ENCODE data around the gene RCE1. TPM values are rescaled to one million over a fixed set of nuclear protein-coding genes. Genes with fewer than 3 reads are reported as not detected.
"Not testable (repeated sequence)": the region's sequence is repeated elsewhere in the genome, so short reads cannot be mapped to it uniquely, and the experiment has no call there.

Gene RCE1
- total RNA-seq: 14.1 TPM

GRCh38 chr11:66842896-66843775, at the start of gene RCE1:
TSS of gene RCE1 (plus strand) at chr11:66843441. CDS start at chr11:66843456, 15 bp downstream.
- Histone ChIP-seq H3K36me3 (ENCODE audit: control insufficient read depth in 3 of 3, insufficient read depth in 3 of 3, low read length in 3 of 3) (peaks cover 25 to 28% (median 25%) of the 10 kb centered on the region in 3 donors), H3K4me1 (ENCODE audit: control insufficient read depth in 3 of 3, insufficient read depth in 3 of 3, low read length in 3 of 3) (peaks cover 25 to 30% (median 26%) of the 10 kb centered on the region in 3 donors), H3K27me3 (ENCODE audit: control insufficient read depth in 3 of 3, insufficient read depth in 3 of 3, low read length in 3 of 3) (no peaks in the 10 kb centered on the region)

GRCh38 chr11:66799815-66800214, 43.4 kb upstream of the RCE1 start:
- H3K4me1 ChIP-seq (ENCODE audit: control insufficient read depth in 3 of 3, insufficient read depth in 3 of 3, low read length in 3 of 3); H3K27me3 ChIP-seq (ENCODE audit: control insufficient read depth in 3 of 3, insufficient read depth in 3 of 3, low read length in 3 of 3); H3K27ac ChIP-seq (ENCODE audit: low read depth, low read length); H3K9me3 ChIP-seq (ENCODE audit: control insufficient read depth in 3 of 3, low read length in 3 of 3); H3K4me3 ChIP-seq (ENCODE audit: low read length in 3 of 3); H3K9ac ChIP-seq (ENCODE audit: low read depth in 1 of 3, low read length in 3 of 3); H3K36me3 ChIP-seq (ENCODE audit: control insufficient read depth in 3 of 3, insufficient read depth in 3 of 3, low read length in 3 of 3): not testable (repeated sequence)

More at GRCh38 chr11:66842896-66843775, at the start of gene RCE1:
- Histone ChIP-seq H3K9me3 (ENCODE audit: control insufficient read depth in 3 of 3, low read length in 3 of 3) (no peaks in the 10 kb centered on the region), H3K4me3 (ENCODE audit: low read length in 3 of 3) (peak within 1 kb of the TSS; percentile 88 to 99 (median 96)), H3K27ac (ENCODE audit: low read depth, low read length) (peak within 1 kb of the TSS; percentile 92), H3K9ac (ENCODE audit: low read depth in 1 of 3, low read length in 3 of 3) (peak within 1 kb of the TSS; percentile 90 to 98 (median 97))

GRCh38 chr11:66800720-66801428, 42.4 kb upstream of the RCE1 start:
- no peak overlapping the region for H3K27ac ChIP-seq (ENCODE audit: low read depth, low read length)
- no peaks in the 10 kb centered on the region for H3K36me3 ChIP-seq (ENCODE audit: control insufficient read depth in 3 of 3, insufficient read depth in 3 of 3, low read length in 3 of 3)
- no peaks in the 10 kb centered on the region for H3K9me3 ChIP-seq (ENCODE audit: control insufficient read depth in 3 of 3, low read length in 3 of 3)
- no peak overlapping the region for H3K4me3 ChIP-seq (ENCODE audit: low read length in 3 of 3)
- H3K27me3 ChIP-seq (ENCODE audit: control insufficient read depth in 3 of 3, insufficient read depth in 3 of 3, low read length in 3 of 3): no peaks in the 10 kb centered on the region
- H3K9ac ChIP-seq (ENCODE audit: low read depth in 1 of 3, low read length in 3 of 3): no peak overlapping the region
- H3K4me1 ChIP-seq (ENCODE audit: control insufficient read depth in 3 of 3, insufficient read depth in 3 of 3, low read length in 3 of 3): no peaks in the 10 kb centered on the region

GRCh38 chr11:66809592-66809991, 33.6 kb upstream of the RCE1 start:
- Histone ChIP-seq H3K9me3 (ENCODE audit: control insufficient read depth in 3 of 3, low read length in 3 of 3) (no peaks in the 10 kb centered on the region), H3K27me3 (ENCODE audit: control insufficient read depth in 3 of 3, insufficient read depth in 3 of 3, low read length in 3 of 3) (no peaks in the 10 kb centered on the region), H3K36me3 (ENCODE audit: control insufficient read depth in 3 of 3, insufficient read depth in 3 of 3, low read length in 3 of 3) (no peaks in the 10 kb centered on the region), H3K9ac (ENCODE audit: low read depth in 1 of 3, low read length in 3 of 3) (no peak overlapping the region), H3K4me1 (ENCODE audit: control insufficient read depth in 3 of 3, insufficient read depth in 3 of 3, low read length in 3 of 3) (no peaks in the 10 kb centered on the region), H3K4me3 (ENCODE audit: low read length in 3 of 3) (no peak overlapping the region), H3K27ac (ENCODE audit: low read depth, low read length) (no peak overlapping the region)

GRCh38 chr11:66810576-66811185, 32.6 kb upstream of the RCE1 start:
- Histone ChIP-seq H3K4me1 (ENCODE audit: control insufficient read depth in 3 of 3, insufficient read depth in 3 of 3, low read length in 3 of 3) (no peaks in the 10 kb centered on the region), H3K27me3 (ENCODE audit: control insufficient read depth in 3 of 3, insufficient read depth in 3 of 3, low read length in 3 of 3) (no peaks in the 10 kb centered on the region), H3K9me3 (ENCODE audit: control insufficient read depth in 3 of 3, low read length in 3 of 3) (no peaks in the 10 kb centered on the region), H3K27ac (ENCODE audit: low read depth, low read length) (no peak overlapping the region), H3K9ac (ENCODE audit: low read depth in 1 of 3, low read length in 3 of 3) (no peak overlapping the region), H3K36me3 (ENCODE audit: control insufficient read depth in 3 of 3, insufficient read depth in 3 of 3, low read length in 3 of 3) (no peaks in the 10 kb centered on the region), H3K4me3 (ENCODE audit: low read length in 3 of 3) (no peak overlapping the region)

- Histone ChIP-seq H3K4me1 (ENCODE audit: control insufficient read depth in 3 of 3, insufficient read depth in 3 of 3, low read length in 3 of 3) (no peaks in the 10 kb centered on the region), H3K36me3 (ENCODE audit: control insufficient read depth in 3 of 3, insufficient read depth in 3 of 3, low read length in 3 of 3) (no peaks in the 10 kb centered on the region), H3K4me3 (ENCODE audit: low read length in 3 of 3) (no peak overlapping the region), H3K27ac (ENCODE audit: low read depth, low read length) (no peak overlapping the region), H3K9ac (ENCODE audit: low read depth in 1 of 3, low read length in 3 of 3) (no peak overlapping the region), H3K27me3 (ENCODE audit: control insufficient read depth in 3 of 3, insufficient read depth in 3 of 3, low read length in 3 of 3) (no peaks in the 10 kb centered on the region), H3K9me3 (ENCODE audit: control insufficient read depth in 3 of 3, low read length in 3 of 3) (no peaks in the 10 kb centered on the region)
Observed at GRCh38 chr11:66814678-66815077, 28.6 kb upstream of the RCE1 start.

GRCh38 chr11:66815646-66816045, 27.6 kb upstream of the RCE1 start:
- Histone ChIP-seq H3K27ac (ENCODE audit: low read depth, low read length) (no peak overlapping the region), H3K4me3 (ENCODE audit: low read length in 3 of 3) (no peak overlapping the region), H3K9me3 (ENCODE audit: control insufficient read depth in 3 of 3, low read length in 3 of 3) (no peaks in the 10 kb centered on the region), H3K36me3 (ENCODE audit: control insufficient read depth in 3 of 3, insufficient read depth in 3 of 3, low read length in 3 of 3) (no peaks in the 10 kb centered on the region), H3K9ac (ENCODE audit: low read depth in 1 of 3, low read length in 3 of 3) (no peak overlapping the region), H3K27me3 (ENCODE audit: control insufficient read depth in 3 of 3, insufficient read depth in 3 of 3, low read length in 3 of 3) (no peaks in the 10 kb centered on the region), H3K4me1 (ENCODE audit: control insufficient read depth in 3 of 3, insufficient read depth in 3 of 3, low read length in 3 of 3) (no peaks in the 10 kb centered on the region)

GRCh38 chr11:66818231-66818955, 24.8 kb upstream of the RCE1 start:
- Histone ChIP-seq H3K9ac (ENCODE audit: low read depth in 1 of 3, low read length in 3 of 3) (no peak overlapping the region), H3K36me3 (ENCODE audit: control insufficient read depth in 3 of 3, insufficient read depth in 3 of 3, low read length in 3 of 3) (no peaks in the 10 kb centered on the region), H3K4me1 (ENCODE audit: control insufficient read depth in 3 of 3, insufficient read depth in 3 of 3, low read length in 3 of 3) (no peaks in the 10 kb centered on the region), H3K4me3 (ENCODE audit: low read length in 3 of 3) (no peak overlapping the region), H3K27me3 (ENCODE audit: control insufficient read depth in 3 of 3, insufficient read depth in 3 of 3, low read length in 3 of 3) (no peaks in the 10 kb centered on the region), H3K9me3 (ENCODE audit: control insufficient read depth in 3 of 3, low read length in 3 of 3) (no peaks in the 10 kb centered on the region), H3K27ac (ENCODE audit: low read depth, low read length) (no peak overlapping the region)

GRCh38 chr11:66820381-66820780, 22.9 kb upstream of the RCE1 start:
- Histone ChIP-seq H3K27me3 (ENCODE audit: control insufficient read depth in 3 of 3, insufficient read depth in 3 of 3, low read length in 3 of 3) (no peaks in the 10 kb centered on the region), H3K9me3 (ENCODE audit: control insufficient read depth in 3 of 3, low read length in 3 of 3) (no peaks in the 10 kb centered on the region), H3K27ac (ENCODE audit: low read depth, low read length) (no peak overlapping the region), H3K4me3 (ENCODE audit: low read length in 3 of 3) (no peak overlapping the region), H3K9ac (ENCODE audit: low read depth in 1 of 3, low read length in 3 of 3) (no peak overlapping the region), H3K36me3 (ENCODE audit: control insufficient read depth in 3 of 3, insufficient read depth in 3 of 3, low read length in 3 of 3) (no peaks in the 10 kb centered on the region), H3K4me1 (ENCODE audit: control insufficient read depth in 3 of 3, insufficient read depth in 3 of 3, low read length in 3 of 3) (no peaks in the 10 kb centered on the region)

Measured in skeletal muscle tissue (tissue), 4 donors.